ENCODE data around the gene NEK7. TPM values are rescaled to one million over a fixed set of nuclear protein-coding genes. Genes with fewer than 3 reads are reported as not detected.
"Not testable (repeated sequence)": the region's sequence is repeated elsewhere in the genome, so short reads cannot be mapped to it uniquely, and the experiment has no call there.

NEK7 gene
- polyA plus RNA-seq, 1 donor (not counting 4 experiments of a cell fraction or from before 2014, with no cell fraction given): 56.8 TPM

GRCh38 chr1:198125995-198126735 lies 30.6 kb upstream of the NEK7 start:
- Histone ChIP-seq H3K9ac (ENCODE audit: control insufficient read depth, extremely low read depth, insufficient read depth, low read length) (no peak overlapping the region), H2AFZ (ENCODE audit: control insufficient read depth, low read length) (no peak overlapping the region), H3K4me3 (ENCODE audit: control insufficient read depth in 2 of 3, extremely low read depth in 1 of 3, insufficient read depth in 2 of 3, low read depth in 1 of 3, low read length in 3 of 3) (no peak overlapping the region), H3K36me3 (ENCODE audit: control insufficient read depth in 2 of 2, extremely low read depth in 1 of 2, insufficient read depth in 2 of 2, low read length in 2 of 2) (no peaks in the 10 kb centered on the region), H3K4me1 (ENCODE audit: control insufficient read depth, extremely low read depth, insufficient read depth, low read length) (peaks cover 4% of the 10 kb centered on the region), H3K79me2 (ENCODE audit: control insufficient read depth, insufficient read depth, low read length) (no peaks in the 10 kb centered on the region), H4K20me1 (ENCODE audit: control insufficient read depth, extremely low read depth, insufficient read depth, low read length) (no peaks in the 10 kb centered on the region), H3K27ac (ENCODE audit: control insufficient read depth, insufficient read depth, low read length) (no peak overlapping the region), H3K27me3 (ENCODE audit: control insufficient read depth, extremely low read depth, insufficient read depth, low read length) (no peaks in the 10 kb centered on the region), H3K4me2 (ENCODE audit: control insufficient read depth, extremely low read depth, insufficient read depth, low read depth, low read length) (no peak overlapping the region), H3K9me3 (ENCODE audit: control insufficient read depth, low read depth, low read length) (peaks cover 2% of the 10 kb centered on the region), H3K9me1 (ENCODE audit: control insufficient read depth, extremely low read depth, insufficient read depth, low read length) (no peaks in the 10 kb centered on the region)
- TF ChIP-seq EZH2 (IDR thresholded peaks at IDR 0.05; ENCODE audit: low read length): no peak
- no peak for TF ChIP-seq CTCF (optimal IDR thresholded peaks at IDR 0.05 in 1 of 3, IDR thresholded peaks at IDR 0.05 in 1 of 3, conservative IDR thresholded peaks at IDR 0.05 in 1 of 3; ENCODE audit: extremely low read depth in 1 of 3, insufficient read depth in 2 of 3, low read length in 3 of 3)
- DNase-seq (ENCODE audit: low read depth, low spot score) (no peak), FAIRE-seq (no peak)
- dilution Hi-C loops (cut with MboI; ENCODE audit: extremely low pct_ligation_motif_present, low sequenced_read_pairs): no loop called here

GRCh38 chr1:198128533-198128932 lies 28.3 kb upstream of the NEK7 start:
- no peak for DNase-seq (ENCODE audit: low read depth, low spot score)
- FAIRE-seq: no peak
- H3K9me1 ChIP-seq (ENCODE audit: control insufficient read depth, extremely low read depth, insufficient read depth, low read length): no peaks in the 10 kb centered on the region
- H2AFZ ChIP-seq (ENCODE audit: control insufficient read depth, low read length): no peak overlapping the region
- no peak overlapping the region for H3K9ac ChIP-seq (ENCODE audit: control insufficient read depth, extremely low read depth, insufficient read depth, low read length)
- H3K79me2 ChIP-seq (ENCODE audit: control insufficient read depth, insufficient read depth, low read length): no peaks in the 10 kb centered on the region
- H3K4me1 ChIP-seq (ENCODE audit: control insufficient read depth, extremely low read depth, insufficient read depth, low read length): no peaks in the 10 kb centered on the region
- H3K9me3 ChIP-seq (ENCODE audit: control insufficient read depth, low read depth, low read length): no peaks in the 10 kb centered on the region
- H4K20me1 ChIP-seq (ENCODE audit: control insufficient read depth, extremely low read depth, insufficient read depth, low read length): no peaks in the 10 kb centered on the region
- TF ChIP-seq EZH2 (IDR thresholded peaks at IDR 0.05; ENCODE audit: low read length): no peak
- no peak for TF ChIP-seq CTCF (optimal IDR thresholded peaks at IDR 0.05 in 1 of 3, IDR thresholded peaks at IDR 0.05 in 1 of 3, conservative IDR thresholded peaks at IDR 0.05 in 1 of 3; ENCODE audit: extremely low read depth in 1 of 3, insufficient read depth in 2 of 3, low read length in 3 of 3)
- dilution Hi-C loops (cut with MboI; ENCODE audit: extremely low pct_ligation_motif_present, low sequenced_read_pairs): no loop called here
- H3K36me3 ChIP-seq (ENCODE audit: control insufficient read depth in 2 of 2, extremely low read depth in 1 of 2, insufficient read depth in 2 of 2, low read length in 2 of 2): no peaks in the 10 kb centered on the region
- H3K4me2 ChIP-seq (ENCODE audit: control insufficient read depth, extremely low read depth, insufficient read depth, low read depth, low read length): no peak overlapping the region
- no peaks in the 10 kb centered on the region for H3K27me3 ChIP-seq (ENCODE audit: control insufficient read depth, extremely low read depth, insufficient read depth, low read length)
- H3K27ac ChIP-seq (ENCODE audit: control insufficient read depth, insufficient read depth, low read length): no peak overlapping the region
- H3K4me3 ChIP-seq (ENCODE audit: control insufficient read depth in 2 of 3, extremely low read depth in 1 of 3, insufficient read depth in 2 of 3, low read depth in 1 of 3, low read length in 3 of 3): no peak overlapping the region

- H3K27ac ChIP-seq (ENCODE audit: control insufficient read depth, insufficient read depth, low read length); H3K27me3 ChIP-seq (ENCODE audit: control insufficient read depth, extremely low read depth, insufficient read depth, low read length); dilution Hi-C loops (cut with MboI; ENCODE audit: extremely low pct_ligation_motif_present, low sequenced_read_pairs); H4K20me1 ChIP-seq (ENCODE audit: control insufficient read depth, extremely low read depth, insufficient read depth, low read length); H3K4me1 ChIP-seq (ENCODE audit: control insufficient read depth, extremely low read depth, insufficient read depth, low read length); H3K4me3 ChIP-seq (ENCODE audit: control insufficient read depth in 2 of 3, extremely low read depth in 1 of 3, insufficient read depth in 2 of 3, low read depth in 1 of 3, low read length in 3 of 3); H3K36me3 ChIP-seq (ENCODE audit: control insufficient read depth in 2 of 2, extremely low read depth in 1 of 2, insufficient read depth in 2 of 2, low read length in 2 of 2); FAIRE-seq; H3K9me3 ChIP-seq (ENCODE audit: control insufficient read depth, low read depth, low read length); H3K4me2 ChIP-seq (ENCODE audit: control insufficient read depth, extremely low read depth, insufficient read depth, low read depth, low read length); H3K9me1 ChIP-seq (ENCODE audit: control insufficient read depth, extremely low read depth, insufficient read depth, low read length); H3K9ac ChIP-seq (ENCODE audit: control insufficient read depth, extremely low read depth, insufficient read depth, low read length); H3K79me2 ChIP-seq (ENCODE audit: control insufficient read depth, insufficient read depth, low read length); DNase-seq (ENCODE audit: low read depth, low spot score); H2AFZ ChIP-seq (ENCODE audit: control insufficient read depth, low read length): not testable (repeated sequence)
Observed at GRCh38 chr1:198130053-198130452, 26.7 kb upstream of the NEK7 start.

Data from keratinocyte (primary cell).